Body of pancreas (tissue), 4 donors: ENCODE measurements around the gene PLAU.

Experiments used
- POLR2A ChIP-seq, 3 donors: fragments of 450-650 bp; IDR thresholded peaks; one replicate each; pipeline ENCODE4 v1.6.1; 2016; ENCODE audit warnings: antibody characterized with exemption in 3 of 3, mild to moderate bottlenecking in 2 of 3
- TF ChIP-seq, protein P1 (sequence below), 7 experiments: fragments of 450-650 bp in 4 of 7; fragments of 200-600 bp in 3 of 7; sonication (generic) in 3 of 7; IDR thresholded peaks; one replicate each; pipeline ENCODE4 v1.5.1; 2016 to 2019; ENCODE audit warnings: antibody characterized with exemption in 7 of 7

DNA sequence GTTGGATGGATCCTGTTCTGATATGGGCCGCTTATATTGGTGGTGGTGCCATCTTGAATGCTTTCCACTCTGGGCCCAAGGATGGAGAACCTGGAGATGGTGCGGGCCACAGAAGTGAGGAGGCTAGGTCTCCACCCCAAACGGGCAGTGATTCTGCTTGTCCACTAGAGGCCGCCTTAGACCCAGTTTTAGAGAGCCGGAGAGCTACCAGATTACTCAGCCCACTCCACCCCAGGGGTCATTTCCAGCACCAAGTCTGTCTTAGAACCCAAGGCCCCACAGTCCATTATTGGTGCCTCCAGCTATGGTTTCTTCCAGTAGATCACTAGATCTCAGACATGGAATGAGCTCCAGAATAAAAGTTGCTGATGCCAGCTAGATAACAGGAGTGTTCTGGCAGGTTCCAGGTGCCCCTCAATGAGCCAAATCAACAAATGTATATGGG lies 24.8 kb upstream of the PLAU start:
- TF ChIP-seq POLR2A (IDR thresholded peaks at IDR 0.05): no peak
- TF ChIP-seq, protein P1, sequence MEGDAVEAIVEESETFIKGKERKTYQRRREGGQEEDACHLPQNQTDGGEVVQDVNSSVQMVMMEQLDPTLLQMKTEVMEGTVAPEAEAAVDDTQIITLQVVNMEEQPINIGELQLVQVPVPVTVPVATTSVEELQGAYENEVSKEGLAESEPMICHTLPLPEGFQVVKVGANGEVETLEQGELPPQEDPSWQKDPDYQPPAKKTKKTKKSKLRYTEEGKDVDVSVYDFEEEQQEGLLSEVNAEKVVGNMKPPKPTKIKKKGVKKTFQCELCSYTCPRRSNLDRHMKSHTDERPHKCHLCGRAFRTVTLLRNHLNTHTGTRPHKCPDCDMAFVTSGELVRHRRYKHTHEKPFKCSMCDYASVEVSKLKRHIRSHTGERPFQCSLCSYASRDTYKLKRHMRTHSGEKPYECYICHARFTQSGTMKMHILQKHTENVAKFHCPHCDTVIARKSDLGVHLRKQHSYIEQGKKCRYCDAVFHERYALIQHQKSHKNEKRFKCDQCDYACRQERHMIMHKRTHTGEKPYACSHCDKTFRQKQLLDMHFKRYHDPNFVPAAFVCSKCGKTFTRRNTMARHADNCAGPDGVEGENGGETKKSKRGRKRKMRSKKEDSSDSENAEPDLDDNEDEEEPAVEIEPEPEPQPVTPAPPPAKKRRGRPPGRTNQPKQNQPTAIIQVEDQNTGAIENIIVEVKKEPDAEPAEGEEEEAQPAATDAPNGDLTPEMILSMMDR (IDR thresholded peaks at IDR 0.05): peak; percentile 48 to 90 (median 85)
